ENCODE data around the gene IER2. TPM values are rescaled to one million over a fixed set of nuclear protein-coding genes. Genes with fewer than 3 reads are reported as not detected.
"Not testable (repeated sequence)": the region's sequence is repeated elsewhere in the genome, so short reads cannot be mapped to it uniquely, and the experiment has no call there.

IER2 gene
- total RNA-seq, 1 donor from 2014 or later: 907 TPM

DNA sequence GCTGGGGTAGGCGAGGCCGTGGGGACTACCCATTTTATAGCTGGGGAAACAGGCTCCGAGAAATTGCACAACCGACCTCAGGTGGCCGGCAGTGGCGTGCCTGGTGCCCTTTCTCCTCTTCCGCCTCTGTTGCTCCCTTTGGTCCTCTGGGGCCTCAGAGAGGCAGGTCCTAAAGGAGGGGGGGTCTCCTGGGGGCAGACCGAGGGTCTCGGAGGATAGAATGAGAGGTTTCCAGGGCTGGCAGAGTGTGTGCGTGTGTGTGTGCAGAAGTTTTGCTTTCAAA, 11.4 kb upstream of the IER2 start:
- Histone ChIP-seq H3K4me3 (no peak overlapping the region), H3K4me1 (no peaks in the 10 kb centered on the region)
- TF ChIP-seq, protein P1, sequence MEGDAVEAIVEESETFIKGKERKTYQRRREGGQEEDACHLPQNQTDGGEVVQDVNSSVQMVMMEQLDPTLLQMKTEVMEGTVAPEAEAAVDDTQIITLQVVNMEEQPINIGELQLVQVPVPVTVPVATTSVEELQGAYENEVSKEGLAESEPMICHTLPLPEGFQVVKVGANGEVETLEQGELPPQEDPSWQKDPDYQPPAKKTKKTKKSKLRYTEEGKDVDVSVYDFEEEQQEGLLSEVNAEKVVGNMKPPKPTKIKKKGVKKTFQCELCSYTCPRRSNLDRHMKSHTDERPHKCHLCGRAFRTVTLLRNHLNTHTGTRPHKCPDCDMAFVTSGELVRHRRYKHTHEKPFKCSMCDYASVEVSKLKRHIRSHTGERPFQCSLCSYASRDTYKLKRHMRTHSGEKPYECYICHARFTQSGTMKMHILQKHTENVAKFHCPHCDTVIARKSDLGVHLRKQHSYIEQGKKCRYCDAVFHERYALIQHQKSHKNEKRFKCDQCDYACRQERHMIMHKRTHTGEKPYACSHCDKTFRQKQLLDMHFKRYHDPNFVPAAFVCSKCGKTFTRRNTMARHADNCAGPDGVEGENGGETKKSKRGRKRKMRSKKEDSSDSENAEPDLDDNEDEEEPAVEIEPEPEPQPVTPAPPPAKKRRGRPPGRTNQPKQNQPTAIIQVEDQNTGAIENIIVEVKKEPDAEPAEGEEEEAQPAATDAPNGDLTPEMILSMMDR (IDR thresholded peaks at IDR 0.05): no peak

GRCh38 chr19:13139633-13140311, 10.4 kb upstream of the IER2 start:
- no peak overlapping the region for H3K27ac ChIP-seq
- H3K4me1 ChIP-seq: no peaks in the 10 kb centered on the region
- peaks cover 37 to 55% of the 10 kb centered on the region in 2 donors for H3K36me3 ChIP-seq
- H3K9me3 ChIP-seq: no peaks in the 10 kb centered on the region
- intact Hi-C loops (cut with DNase I): no loop called here
- TF ChIP-seq, protein P1 (IDR thresholded peaks at IDR 0.05): no peak
- DNase-seq (ENCODE audit: low spot score in 2 of 2): no peak
- H3K27me3 ChIP-seq: no peaks in the 10 kb centered on the region
- no peak overlapping the region for H3K4me3 ChIP-seq

More for the DNA sequence above, 11.4 kb upstream of the IER2 start:
- intact Hi-C loops (cut with DNase I): no loop called here
- Histone ChIP-seq H3K27me3 (no peaks in the 10 kb centered on the region), H3K36me3 (peaks cover 29 to 47% of the 10 kb centered on the region in 2 donors), H3K9me3 (no peaks in the 10 kb centered on the region), H3K27ac (no peak overlapping the region)
- DNase-seq (ENCODE audit: low spot score in 2 of 2): no peak

DNA sequence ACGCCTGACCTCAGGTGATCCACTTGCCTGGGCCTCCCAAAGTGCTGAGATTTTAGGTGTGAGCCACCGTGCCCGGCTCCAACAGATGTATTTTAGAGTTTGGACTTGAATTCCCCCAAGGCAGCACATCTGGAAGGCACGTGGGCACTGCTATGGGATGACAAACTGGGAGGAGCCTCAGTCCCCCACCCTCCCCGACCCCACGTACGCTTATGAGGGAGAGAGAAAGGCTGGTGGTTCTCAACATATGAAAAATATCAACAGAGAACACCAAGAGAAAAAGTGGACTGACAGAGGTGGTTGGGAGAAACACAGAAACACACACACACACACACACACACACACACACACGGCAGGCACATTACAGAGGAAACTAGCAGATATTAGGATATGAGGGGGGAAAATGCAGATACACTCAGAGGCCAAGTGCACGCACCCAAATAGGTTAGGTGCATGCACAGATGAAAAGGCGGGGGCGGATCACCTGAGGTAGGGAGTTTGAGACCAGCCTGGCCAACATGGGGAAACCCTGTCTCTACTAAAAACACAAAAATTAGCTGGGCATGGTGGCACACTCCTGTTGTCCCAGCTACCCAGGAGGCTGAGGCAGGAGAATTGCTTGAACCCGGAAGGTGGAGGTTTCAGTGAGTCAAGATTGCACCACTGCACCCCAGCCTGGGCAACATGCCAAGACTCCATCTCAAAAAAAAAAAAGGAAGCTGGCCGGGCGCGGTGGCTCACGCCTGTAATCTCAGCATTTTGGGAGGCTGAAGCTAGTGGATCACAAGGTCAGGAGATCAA, 3.2 kb upstream of the IER2 start:
- TF ChIP-seq, protein P1 (IDR thresholded peaks at IDR 0.05): no peak
- H3K4me1 ChIP-seq: peaks cover 5 to 8% of the 10 kb centered on the region in 2 donors
- no peaks in the 10 kb centered on the region for H3K9me3 ChIP-seq
- intact Hi-C loops (cut with DNase I): no loop called here
- peaks cover 16 to 18% of the 10 kb centered on the region in 2 donors for H3K36me3 ChIP-seq
- H3K4me3 ChIP-seq: no peak overlapping the region
- no peaks in the 10 kb centered on the region for H3K27me3 ChIP-seq
- DNase-seq (ENCODE audit: low spot score in 2 of 2): peak in 1 of 2 donors; percentile 18
- no peak overlapping the region for H3K27ac ChIP-seq

- Histone ChIP-seq H3K4me3 (peak overlapping the region; percentile 92 to 97), H3K27ac (peak overlapping the region; percentile 99), H3K36me3 (peaks cover 15 to 21% of the 10 kb centered on the region in 2 donors)
- H3K4me1 ChIP-seq; H3K27me3 ChIP-seq; intact Hi-C loops (cut with DNase I); DNase-seq (ENCODE audit: low spot score in 2 of 2); H3K9me3 ChIP-seq: not testable (repeated sequence)
Observed at GRCh38 chr19:13149173-13149627, 1.0 kb upstream of the IER2 start.

GRCh38 chr19:13149628-13150186, 504 bp upstream of the IER2 start:
- H3K36me3 ChIP-seq: peaks cover 11 to 20% of the 10 kb centered on the region in 2 donors
- intact Hi-C loops (cut with DNase I): loop anchor here (1.0 to 10.0 kb wide), 8 partner anchors 23 to 923 kb away; partner anchors contain the start of genes HOOK2, MISP3, RFX1 and ZSWIM4
- peak overlapping the region; percentile 92 to 97 for H3K4me3 ChIP-seq
- no peaks in the 10 kb centered on the region for H3K9me3 ChIP-seq
- H3K27me3 ChIP-seq: no peaks in the 10 kb centered on the region
- DNase-seq (ENCODE audit: low spot score in 2 of 2): peak; percentile 14 to 79
- peak overlapping the region; percentile 99 for H3K27ac ChIP-seq
- TF ChIP-seq, protein P1 (IDR thresholded peaks at IDR 0.05): no peak
- peaks cover 5 to 8% of the 10 kb centered on the region in 2 donors for H3K4me1 ChIP-seq
